Body of pancreas (tissue), 4 donors: ENCODE data around the gene PCNT. TPM values are rescaled to one million over a fixed set of nuclear protein-coding genes. Genes with fewer than 3 reads are reported as not detected.

ENCODE experiments used
- ATAC-seq: fragments of 150-250 bp; one replicate; pipeline ENCODE4 v1.9.1; 2016
- DNase-seq, 4 donors: peaks; one replicate each; pipeline ENCODE4 v3.0.0-alpha.2; 2019
- H3K27ac ChIP-seq, 4 donors: fragments of 200-600 bp; sonication (generic); 1 replicate in 3 of 4; 2 replicates in 1 of 4; pipeline versions ENCODE4 v1.5.1 to v1.6.1; 2016 to 2019; ENCODE audit warnings: mild to moderate bottlenecking in 1 of 4, mixed read lengths in 1 of 4, moderate library complexity in 1 of 4
- H3K27me3 ChIP-seq, 2 donors: fragments of 200-600 bp; sonication (generic); one replicate each; pipeline ENCODE4 v1.6.0; 2016; ENCODE audit warnings: mild to moderate bottlenecking in 1 of 2
- H3K36me3 ChIP-seq, 2 donors: fragments of 200-600 bp; sonication (generic); replicated peaks in 1 of 2; 2 replicates each; pipeline ENCODE4 v1.5.1; 2016; ENCODE audit warnings: low read depth in 2 of 2; ENCODE audit not compliant: insufficient read depth in 1 of 2
- H3K4me1 ChIP-seq: fragments of 200-600 bp; sonication (generic); one replicate; pipeline ENCODE4 v1.6.0; 2016
- H3K4me3 ChIP-seq, 2 donors: fragments of 200-600 bp; sonication (generic); 1 replicate in 1 of 2; 2 replicates in 1 of 2; pipeline ENCODE4 v1.5.1; 2016 to 2019
- H3K9me3 ChIP-seq, 3 donors: fragments of 200-600 bp; sonication (generic); 1 replicate in 2 of 3; 2 replicates in 1 of 3; pipeline ENCODE4 v1.5.1; 2016
- CTCF ChIP-seq, 7 experiments: fragments of 450-650 bp in 4 of 7; fragments of 200-600 bp in 3 of 7; sonication (generic) in 3 of 7; IDR thresholded peaks; one replicate each; pipeline ENCODE4 v1.5.1; 2016 to 2019; ENCODE audit warnings: antibody characterized with exemption in 7 of 7
- POLR2A ChIP-seq, 3 donors: fragments of 450-650 bp; IDR thresholded peaks; one replicate each; pipeline ENCODE4 v1.6.1; 2016; ENCODE audit warnings: antibody characterized with exemption in 3 of 3, mild to moderate bottlenecking in 2 of 3
- WGBS, 2 donors: methylation state at CpG; one replicate each; pipeline ENCODE4 v1.1.5; 2017; 5-methylcytosine and 5-hydroxymethylcytosine counted together
- intact Hi-C: fragments of 100-400 bp; cut with DNase I; formaldehyde crosslinking; loops from one replicate; pipeline ENCODE4 v1.15.1; 2023
- total RNA-seq, 2 donors: library from RNA; depleted of rRNA; stranded (reverse); fragments of >200 nt; gene quantifications; one replicate each; pipeline ENCODE4 v1.1.0, GENCODE V29; 2016

The PCNT gene
- total RNA-seq, 2 donors from 2014 or later = 11.9 to 28.0 TPM

GRCh38 chr21:46285206-46285661 lies 38.7 kb upstream of the PCNT start, which contains the start of gene MCM3AP:
MCM3AP (minus strand) TSS chr21:46285611; CDS start chr21:46285286, 325 bp downstream.
- Histone ChIP-seq H3K9me3 (no peaks in the 10 kb centered on the region), H3K4me3 (peak within 1 kb of the TSS; percentile 81 to 91), H3K4me1 (peaks cover 52% of the 10 kb centered on the region), H3K27me3 (no peaks in the 10 kb centered on the region), H3K36me3 (peaks cover 0 to 3% of the 10 kb centered on the region in 2 donors), H3K27ac (peak within 1 kb of the TSS; percentile 82 to 98 (median 90))
- WGBS, 2 donors = 24 to 28% methylated on average over 6 of the region's 6 CpGs
- no peak for TF ChIP-seq POLR2A (IDR thresholded peaks at IDR 0.05)
- intact Hi-C loops = no loop called here
- no peak for DNase-seq
- no peak for ATAC-seq

GRCh38 chr21:46285761-46286647 lies 38.0 kb upstream of the PCNT start, which contains the start of gene YBEY:
YBEY (plus strand) TSS chr21:46286342; CDS start chr21:46286914, 572 bp downstream.
- H3K4me1 ChIP-seq = peaks cover 52% of the 10 kb centered on the region
- peak within 1 kb of the TSS; percentile 82 to 98 (median 90) for H3K27ac ChIP-seq
- DNase-seq (peak; percentile 87 to 90 (median 88)), ATAC-seq (peak; percentile 94)
- H3K4me3 ChIP-seq = peak within 1 kb of the TSS; percentile 81 to 91
- 1 to 5% methylated on average over 22 to 83 of the region's 105 CpGs for WGBS, 2 donors
- intact Hi-C loops = no loop called here
- no peaks in the 10 kb centered on the region for H3K9me3 ChIP-seq
- TF ChIP-seq POLR2A (IDR thresholded peaks at IDR 0.05) (peak; percentile 41 to 83 (median 82)), CTCF (IDR thresholded peaks at IDR 0.05) (peak in 6 of 7 experiments; percentile 17 to 52 (median 40))
- no peaks in the 10 kb centered on the region for H3K36me3 ChIP-seq
- H3K27me3 ChIP-seq = no peaks in the 10 kb centered on the region

GRCh38 chr21:46286648-46287002 lies 37.3 kb upstream of the PCNT start:
- Histone ChIP-seq H3K9me3 (no peaks in the 10 kb centered on the region), H3K4me1 (peaks cover 46% of the 10 kb centered on the region), H3K27ac (peak overlapping the region; percentile 82 to 98 (median 90)), H3K27me3 (no peaks in the 10 kb centered on the region), H3K36me3 (no peaks in the 10 kb centered on the region), H3K4me3 (peak overlapping the region; percentile 81 to 91)
- ATAC-seq (no peak), DNase-seq (no peak)
- 0 to 1% methylated on average over 16 of the region's 16 CpGs for WGBS, 2 donors
- intact Hi-C loops = no loop called here
- TF ChIP-seq CTCF (IDR thresholded peaks at IDR 0.05) (no peak), POLR2A (IDR thresholded peaks at IDR 0.05) (no peak)

GRCh38 chr21:46287541-46287940 lies 36.4 kb upstream of the PCNT start:
- ATAC-seq (no peak), DNase-seq (no peak)
- TF ChIP-seq CTCF (IDR thresholded peaks at IDR 0.05) = no peak
- no peak for TF ChIP-seq POLR2A (IDR thresholded peaks at IDR 0.05)
- H3K9me3 ChIP-seq = no peaks in the 10 kb centered on the region
- H3K36me3 ChIP-seq = no peaks in the 10 kb centered on the region
- intact Hi-C loops = no loop called here
- WGBS, 2 donors = 85 to 93% methylated on average over 10 of the region's 10 CpGs
- H3K4me1 ChIP-seq = peaks cover 40% of the 10 kb centered on the region
- H3K4me3 ChIP-seq = no peak overlapping the region
- H3K27me3 ChIP-seq = no peaks in the 10 kb centered on the region
- no peak overlapping the region for H3K27ac ChIP-seq

GRCh38 chr21:46289655-46290179 lies 34.2 kb upstream of the PCNT start:
- Histone ChIP-seq H3K9me3 (no peaks in the 10 kb centered on the region), H3K4me3 (no peak overlapping the region), H3K27me3 (no peaks in the 10 kb centered on the region), H3K27ac (no peak overlapping the region), H3K36me3 (no peaks in the 10 kb centered on the region), H3K4me1 (peaks cover 19% of the 10 kb centered on the region)
- 44 to 52% methylated on average over 6 of the region's 6 CpGs for WGBS, 2 donors
- ATAC-seq (no peak), DNase-seq (no peak)
- TF ChIP-seq POLR2A (IDR thresholded peaks at IDR 0.05) (no peak), CTCF (IDR thresholded peaks at IDR 0.05) (no peak)
- intact Hi-C loops = no loop called here
